ENCODE measurements around the gene ASCC3.

ASCC3 gene

GRCh38 chr6:100808638-100809275 lies 72.4 kb downstream of the ASCC3 start:
- H3K4me3 ChIP-seq (ENCODE audit: low read depth, low read length): no peak overlapping the region
- TF ChIP-seq CTCF (IDR thresholded peaks at IDR 0.05; ENCODE audit: borderline replicate concordance, insufficient read depth, low read depth, low read length): no peak

GRCh38 chr6:100806296-100806695 lies 74.8 kb downstream of the ASCC3 start:
- TF ChIP-seq CTCF (IDR thresholded peaks at IDR 0.05; ENCODE audit: borderline replicate concordance, insufficient read depth, low read depth, low read length): no peak
- H3K4me3 ChIP-seq (ENCODE audit: low read depth, low read length): no peak overlapping the region

GRCh38 chr6:100803264-100804045 lies 77.7 kb downstream of the ASCC3 start:
- no peak overlapping the region for H3K4me3 ChIP-seq (ENCODE audit: low read depth, low read length)
- TF ChIP-seq CTCF (IDR thresholded peaks at IDR 0.05; ENCODE audit: borderline replicate concordance, insufficient read depth, low read depth, low read length): no peak

GRCh38 chr6:100801036-100801435 lies 80.1 kb downstream of the ASCC3 start:
- H3K4me3 ChIP-seq (ENCODE audit: low read depth, low read length): no peak overlapping the region
- no peak for TF ChIP-seq CTCF (IDR thresholded peaks at IDR 0.05; ENCODE audit: borderline replicate concordance, insufficient read depth, low read depth, low read length)

GRCh38 chr6:100796049-100796823 lies 84.9 kb downstream of the ASCC3 start:
- H3K4me3 ChIP-seq (ENCODE audit: low read depth, low read length): no peak overlapping the region
- TF ChIP-seq CTCF (IDR thresholded peaks at IDR 0.05; ENCODE audit: borderline replicate concordance, insufficient read depth, low read depth, low read length): no peak

- TF ChIP-seq CTCF (IDR thresholded peaks at IDR 0.05; ENCODE audit: borderline replicate concordance, insufficient read depth, low read depth, low read length): no peak
- H3K4me3 ChIP-seq (ENCODE audit: low read depth, low read length): no peak overlapping the region
Observed at GRCh38 chr6:100790084-100790483, 91.0 kb downstream of the ASCC3 start.

All from GM12875 (cell line).